Measurements from ENCODE around the gene FTO. TPM values are rescaled to one million over a fixed set of nuclear protein-coding genes. Genes with fewer than 3 reads are reported as not detected.

The FTO gene
- total and polyA plus RNA-seq, 12 donors, result 17.8 to 310 (median 156) TPM

DNA sequence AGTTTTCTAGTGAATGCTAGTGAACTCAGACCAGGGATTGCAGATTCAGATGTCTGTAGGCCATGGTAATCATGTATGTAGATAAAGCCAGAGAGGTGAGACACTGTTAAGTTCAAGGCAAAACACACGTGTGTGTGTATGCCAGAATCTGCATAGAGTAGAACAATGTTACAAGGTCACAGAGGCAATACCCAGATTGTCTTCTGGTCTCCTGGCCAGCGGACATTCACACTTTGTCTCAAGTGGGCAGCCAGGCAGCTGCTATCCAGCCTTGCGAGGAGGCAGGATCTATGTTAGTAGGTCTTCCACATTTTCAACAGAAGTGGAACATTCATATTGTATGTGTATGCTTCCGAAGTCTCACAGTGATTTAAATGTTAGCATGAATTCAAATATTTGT is 244.4 kb downstream of the FTO start:
- no peak for TF ChIP-seq POLR2A (IDR thresholded peaks at IDR 0.05)
- H3K27me3 ChIP-seq, result no peaks in the 10 kb centered on the region
- no peak overlapping the region for H3K4me3 ChIP-seq
- H3K9me3 ChIP-seq (replicated peaks in 1 of 3), result no peaks in the 10 kb centered on the region
- H3K36me3 ChIP-seq (replicated peaks in 1 of 2), result no peaks in the 10 kb centered on the region
- no peak for DNase-seq
- 77 to 87% (median 84%) methylated on average over 4 of the region's 4 CpGs for WGBS, 4 donors
- intact Hi-C loops (cut with DNase I), result no loop called here
- H3K4me1 ChIP-seq (replicated peaks in 1 of 2), result peaks cover 7 to 9% of the 10 kb centered on the region in 2 donors
- H3K27ac ChIP-seq, result no peak overlapping the region

DNA sequence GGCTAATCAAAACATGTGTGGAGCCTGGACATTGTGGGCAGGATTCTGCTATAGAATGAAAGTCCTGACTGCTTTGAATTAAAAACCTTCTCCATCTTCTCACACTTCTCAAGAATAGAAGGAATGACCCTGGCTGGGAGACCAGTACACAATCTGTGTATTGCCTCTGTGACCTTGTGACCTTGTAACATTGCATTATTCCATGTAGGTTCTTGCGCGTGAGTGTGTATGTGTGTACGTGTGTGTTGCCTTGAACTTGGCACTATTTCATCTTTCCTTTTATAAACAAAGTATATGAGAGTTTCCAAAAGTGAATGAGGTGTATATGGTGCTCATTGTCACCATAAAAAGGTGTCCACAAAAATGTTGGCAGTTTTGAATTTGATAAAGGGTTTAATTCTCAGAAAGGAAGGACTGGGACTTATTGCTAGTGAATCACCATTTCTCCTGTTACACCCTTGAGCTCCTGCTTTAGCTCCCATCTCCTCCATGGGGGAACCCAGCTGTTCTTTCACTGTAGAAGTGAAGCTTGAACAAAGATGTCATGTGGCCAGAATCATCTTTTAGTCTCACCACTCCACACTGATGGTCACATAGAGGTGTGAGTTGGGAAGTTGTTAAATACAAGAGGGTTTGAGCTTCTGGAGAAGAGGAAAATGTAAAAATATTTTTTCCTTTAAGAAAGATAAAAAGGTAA is 244.9 kb downstream of the FTO start:
- WGBS, 4 donors, result 85 to 92% (median 91%) methylated on average over 3 of the region's 3 CpGs
- intact Hi-C loops (cut with DNase I), result no loop called here

DNA sequence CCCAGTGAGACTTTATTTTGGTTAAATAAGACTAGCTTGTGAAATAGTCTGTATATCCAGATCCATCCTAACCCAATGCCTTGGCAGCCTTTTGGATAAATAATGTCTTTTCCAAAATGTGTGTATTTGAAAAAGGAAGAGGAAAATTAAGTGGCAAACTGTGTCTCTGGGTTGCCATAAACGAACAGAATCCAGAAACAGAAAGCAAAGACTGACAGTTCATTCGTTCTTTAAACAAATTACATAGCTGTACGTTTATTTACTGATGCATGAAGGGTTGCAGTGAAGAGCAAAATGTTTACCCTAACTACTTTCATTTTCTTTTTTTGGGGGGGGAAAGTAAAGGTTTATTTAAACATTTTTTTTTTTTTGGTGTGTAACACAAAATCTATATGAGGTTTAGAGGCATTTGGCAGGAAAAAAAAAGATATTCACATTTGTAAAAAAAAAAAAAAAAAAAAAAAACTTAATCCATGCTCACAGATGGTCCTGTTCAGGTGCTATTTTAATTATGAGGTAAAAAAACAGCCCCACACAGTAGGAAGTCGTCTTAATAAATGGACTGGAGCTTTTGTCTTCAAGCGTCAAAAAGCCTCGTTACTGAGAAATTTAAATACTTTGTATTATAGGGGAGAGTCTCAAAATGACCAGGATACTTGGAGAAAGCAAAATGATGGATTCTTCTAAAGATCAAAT is 245.9 kb downstream of the FTO start:
- no peaks in the 10 kb centered on the region for H3K27me3 ChIP-seq
- H3K4me3 ChIP-seq, result no peak overlapping the region
- peaks cover 7 to 9% of the 10 kb centered on the region in 2 donors for H3K4me1 ChIP-seq (replicated peaks in 1 of 2)
- no peaks in the 10 kb centered on the region for H3K9me3 ChIP-seq (replicated peaks in 1 of 3)
- intact Hi-C loops (cut with DNase I), result no loop called here
- DNase-seq, result no peak
- H3K36me3 ChIP-seq (replicated peaks in 1 of 2), result no peaks in the 10 kb centered on the region
- 82 to 88% (median 87%) methylated on average over 6 of the region's 6 CpGs for WGBS, 4 donors
- TF ChIP-seq, protein P1, sequence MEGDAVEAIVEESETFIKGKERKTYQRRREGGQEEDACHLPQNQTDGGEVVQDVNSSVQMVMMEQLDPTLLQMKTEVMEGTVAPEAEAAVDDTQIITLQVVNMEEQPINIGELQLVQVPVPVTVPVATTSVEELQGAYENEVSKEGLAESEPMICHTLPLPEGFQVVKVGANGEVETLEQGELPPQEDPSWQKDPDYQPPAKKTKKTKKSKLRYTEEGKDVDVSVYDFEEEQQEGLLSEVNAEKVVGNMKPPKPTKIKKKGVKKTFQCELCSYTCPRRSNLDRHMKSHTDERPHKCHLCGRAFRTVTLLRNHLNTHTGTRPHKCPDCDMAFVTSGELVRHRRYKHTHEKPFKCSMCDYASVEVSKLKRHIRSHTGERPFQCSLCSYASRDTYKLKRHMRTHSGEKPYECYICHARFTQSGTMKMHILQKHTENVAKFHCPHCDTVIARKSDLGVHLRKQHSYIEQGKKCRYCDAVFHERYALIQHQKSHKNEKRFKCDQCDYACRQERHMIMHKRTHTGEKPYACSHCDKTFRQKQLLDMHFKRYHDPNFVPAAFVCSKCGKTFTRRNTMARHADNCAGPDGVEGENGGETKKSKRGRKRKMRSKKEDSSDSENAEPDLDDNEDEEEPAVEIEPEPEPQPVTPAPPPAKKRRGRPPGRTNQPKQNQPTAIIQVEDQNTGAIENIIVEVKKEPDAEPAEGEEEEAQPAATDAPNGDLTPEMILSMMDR (IDR thresholded peaks at IDR 0.05), result no peak
- no peak for TF ChIP-seq POLR2A (IDR thresholded peaks at IDR 0.05)
- no peak overlapping the region for H3K27ac ChIP-seq

More for the DNA sequence above, 244.9 kb downstream of the FTO start:
- Histone ChIP-seq H3K27me3 (no peaks in the 10 kb centered on the region), H3K4me1 (replicated peaks in 1 of 2) (peaks cover 7 to 9% of the 10 kb centered on the region in 2 donors), H3K4me3 (no peak overlapping the region), H3K36me3 (replicated peaks in 1 of 2) (no peaks in the 10 kb centered on the region), H3K27ac (no peak overlapping the region), H3K9me3 (replicated peaks in 1 of 3) (no peaks in the 10 kb centered on the region)
- TF ChIP-seq POLR2A (IDR thresholded peaks at IDR 0.05), result no peak
- TF ChIP-seq, protein P1 (IDR thresholded peaks at IDR 0.05), result no peak
- no peak for DNase-seq

- no peak for TF ChIP-seq POLR2A (IDR thresholded peaks at IDR 0.05)
- TF ChIP-seq, protein P1 (IDR thresholded peaks at IDR 0.05), result no peak
- intact Hi-C loops (cut with DNase I), result no loop called here
- 94 to 96% (median 94%) methylated on average over 5 of the region's 5 CpGs for WGBS, 4 donors
Observed at GRCh38 chr16:53950677-53951076, 246.7 kb downstream of the FTO start.

More at GRCh38 chr16:53950677-53951076, 246.7 kb downstream of the FTO start:
- H3K36me3 ChIP-seq (replicated peaks in 1 of 2), result no peaks in the 10 kb centered on the region
- DNase-seq, result no peak
- no peak overlapping the region for H3K27ac ChIP-seq
- H3K9me3 ChIP-seq (replicated peaks in 1 of 3), result no peaks in the 10 kb centered on the region
- H3K27me3 ChIP-seq, result no peaks in the 10 kb centered on the region
- peaks cover 7 to 9% of the 10 kb centered on the region in 2 donors for H3K4me1 ChIP-seq (replicated peaks in 1 of 2)
- no peak overlapping the region for H3K4me3 ChIP-seq

All from adrenal gland (tissue), 12 donors.